Skeletal muscle tissue (tissue), 4 donors: ENCODE results near the gene CASP8AP2. TPM values are rescaled to one million over a fixed set of nuclear protein-coding genes. Genes with fewer than 3 reads are reported as not detected.
"Not testable (repeated sequence)": the region's sequence is repeated elsewhere in the genome, so short reads cannot be mapped to it uniquely, and the experiment has no call there.

Experiments
- H3K27ac ChIP-seq: one replicate; pipeline ENCODE4 v1.7.0; 2013; ENCODE audit warnings: mild to moderate bottlenecking, low read depth, low read length, inconsistent platforms
- H3K27me3 ChIP-seq, 3 donors: one replicate each; pipeline ENCODE4 v1.7.0; 2013; ENCODE audit warnings: low read length in 3 of 3; ENCODE audit not compliant: control insufficient read depth in 3 of 3, insufficient read depth in 3 of 3
- H3K36me3 ChIP-seq, 3 donors: one replicate each; pipeline ENCODE4 v1.7.0; 2013; ENCODE audit warnings: low read length in 3 of 3; ENCODE audit not compliant: control insufficient read depth in 3 of 3, insufficient read depth in 3 of 3
- H3K4me1 ChIP-seq, 3 donors: one replicate each; pipeline ENCODE4 v1.7.0; 2013; ENCODE audit warnings: low read length in 3 of 3, mild to moderate bottlenecking in 3 of 3; ENCODE audit not compliant: control insufficient read depth in 3 of 3, insufficient read depth in 3 of 3
- H3K4me3 ChIP-seq, 3 donors: one replicate each; pipeline ENCODE4 v1.7.0; 2013; ENCODE audit warnings: low read length in 3 of 3
- H3K9ac ChIP-seq, 3 donors: one replicate each; pipeline ENCODE4 v1.7.0; 2013; ENCODE audit warnings: low read length in 3 of 3, mild to moderate bottlenecking in 3 of 3, moderate library complexity in 2 of 3, low read depth in 1 of 3
- H3K9me3 ChIP-seq, 3 donors: one replicate each; pipeline ENCODE4 v1.7.0; 2013; ENCODE audit warnings: low read length in 3 of 3; ENCODE audit not compliant: control insufficient read depth in 3 of 3
- total RNA-seq: library from RNA; depleted of rRNA; stranded (reverse); fragments of >200 nt; gene quantifications from one replicate; pipeline ENCODE4 v1.2.3, GENCODE V29; 2014
- donor health status: Osteomylitis.

CASP8AP2 gene
- 7.3 TPM for total RNA-seq

GRCh38 chr6:89829472-89830169 lies at the start of gene CASP8AP2:
CASP8AP2 (plus strand) TSS chr6:89829880.
- peaks cover 9 to 16% (median 14%) of the 10 kb centered on the region in 3 donors for H3K4me1 ChIP-seq
- H3K9me3 ChIP-seq = no peaks in the 10 kb centered on the region
- H3K9ac ChIP-seq = peak within 1 kb of the TSS; percentile 83 to 93 (median 93)
- peaks cover 0 to 7% (median 4%) of the 10 kb centered on the region in 3 donors for H3K36me3 ChIP-seq
- peak within 1 kb of the TSS; percentile 71 for H3K27ac ChIP-seq
- H3K4me3 ChIP-seq = peak within 1 kb of the TSS; percentile 77 to 96 (median 94)
- no peaks in the 10 kb centered on the region for H3K27me3 ChIP-seq

- H3K4me1 ChIP-seq = no peaks in the 10 kb centered on the region
- no peak overlapping the region for H3K27ac ChIP-seq
- no peaks in the 10 kb centered on the region for H3K9me3 ChIP-seq
- H3K27me3 ChIP-seq = no peaks in the 10 kb centered on the region
- no peak overlapping the region for H3K9ac ChIP-seq
- no peak overlapping the region for H3K4me3 ChIP-seq
- H3K36me3 ChIP-seq = peaks cover 17 to 46% (median 42%) of the 10 kb centered on the region in 3 donors
Measured at GRCh38 chr6:89781070-89782034, 48.3 kb upstream of the CASP8AP2 start.

GRCh38 chr6:89782222-89782621 lies 47.5 kb upstream of the CASP8AP2 start:
- H3K36me3 ChIP-seq = peaks cover 17 to 45% (median 45%) of the 10 kb centered on the region in 3 donors
- H3K4me1 ChIP-seq = no peaks in the 10 kb centered on the region
- H3K27me3 ChIP-seq = no peaks in the 10 kb centered on the region
- no peak overlapping the region for H3K27ac ChIP-seq
- no peak overlapping the region for H3K9ac ChIP-seq
- H3K9me3 ChIP-seq = no peaks in the 10 kb centered on the region
- H3K4me3 ChIP-seq = no peak overlapping the region

- H3K36me3 ChIP-seq = peaks cover 25 to 54% (median 53%) of the 10 kb centered on the region in 3 donors
- H3K9me3 ChIP-seq, H3K9ac ChIP-seq, H3K4me3 ChIP-seq, H3K27me3 ChIP-seq, H3K27ac ChIP-seq, H3K4me1 ChIP-seq: not testable (repeated sequence)
Measured at GRCh38 chr6:89783293-89783692, 46.4 kb upstream of the CASP8AP2 start.

- no peaks in the 10 kb centered on the region for H3K9me3 ChIP-seq
- no peaks in the 10 kb centered on the region for H3K27me3 ChIP-seq
- no peaks in the 10 kb centered on the region for H3K4me1 ChIP-seq
- H3K27ac ChIP-seq = no peak overlapping the region
- no peak overlapping the region for H3K9ac ChIP-seq
- peaks cover 26 to 63% (median 60%) of the 10 kb centered on the region in 3 donors for H3K36me3 ChIP-seq
- H3K4me3 ChIP-seq = no peak overlapping the region
Measured at GRCh38 chr6:89784838-89785237, 44.8 kb upstream of the CASP8AP2 start.

GRCh38 chr6:89786970-89787369 lies 42.7 kb upstream of the CASP8AP2 start:
- H3K27me3 ChIP-seq = no peaks in the 10 kb centered on the region
- H3K9ac ChIP-seq = no peak overlapping the region
- H3K27ac ChIP-seq = no peak overlapping the region
- H3K4me1 ChIP-seq = no peaks in the 10 kb centered on the region
- no peak overlapping the region for H3K4me3 ChIP-seq
- no peaks in the 10 kb centered on the region for H3K9me3 ChIP-seq
- peaks cover 24 to 57% (median 54%) of the 10 kb centered on the region in 3 donors for H3K36me3 ChIP-seq

GRCh38 chr6:89787660-89788328 lies 41.9 kb upstream of the CASP8AP2 start:
- H3K4me1 ChIP-seq = peaks cover 0 to 2% (median 0%) of the 10 kb centered on the region in 3 donors
- H3K27me3 ChIP-seq = no peaks in the 10 kb centered on the region
- H3K4me3 ChIP-seq = no peak overlapping the region
- H3K9ac ChIP-seq = no peak overlapping the region
- no peak overlapping the region for H3K27ac ChIP-seq
- H3K36me3 ChIP-seq = peaks cover 21 to 58% (median 49%) of the 10 kb centered on the region in 3 donors
- no peaks in the 10 kb centered on the region for H3K9me3 ChIP-seq

GRCh38 chr6:89789980-89790379 lies 39.7 kb upstream of the CASP8AP2 start:
- H3K27ac ChIP-seq = no peak overlapping the region
- H3K4me3 ChIP-seq = no peak overlapping the region
- peaks cover 9 to 50% (median 28%) of the 10 kb centered on the region in 3 donors for H3K36me3 ChIP-seq
- H3K9me3 ChIP-seq = no peaks in the 10 kb centered on the region
- H3K27me3 ChIP-seq = no peaks in the 10 kb centered on the region
- no peak overlapping the region for H3K9ac ChIP-seq
- peaks cover 0 to 18% (median 13%) of the 10 kb centered on the region in 3 donors for H3K4me1 ChIP-seq

DNA sequence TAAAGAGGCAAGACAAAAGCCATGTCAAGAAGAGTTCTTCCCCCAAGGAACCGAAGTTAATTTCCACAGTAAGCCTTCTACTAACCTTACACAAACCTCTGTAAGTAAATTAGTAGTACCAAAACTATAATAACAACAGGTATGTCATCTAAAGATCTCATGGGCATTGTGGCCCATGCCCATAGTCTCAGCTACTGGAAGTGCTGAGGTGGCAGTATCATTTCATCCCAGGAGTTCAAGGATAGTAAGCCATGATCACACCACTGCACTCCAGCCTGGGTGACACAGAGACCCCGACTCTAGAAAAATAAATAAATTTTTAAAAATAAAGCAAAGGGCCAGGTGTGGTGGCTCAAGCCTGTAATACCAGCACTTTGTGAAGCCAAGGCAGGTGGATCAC lies 39.3 kb upstream of the CASP8AP2 start:
- H3K36me3 ChIP-seq = peaks cover 9 to 47% (median 26%) of the 10 kb centered on the region in 3 donors
- peaks cover 0 to 18% (median 13%) of the 10 kb centered on the region in 3 donors for H3K4me1 ChIP-seq
- no peaks in the 10 kb centered on the region for H3K9me3 ChIP-seq
- no peak overlapping the region for H3K4me3 ChIP-seq
- no peak overlapping the region for H3K27ac ChIP-seq
- no peak overlapping the region for H3K9ac ChIP-seq
- H3K27me3 ChIP-seq = no peaks in the 10 kb centered on the region
